GM12873 (cell line): ENCODE results near the gene RAP1B.

Experiments used
- CTCF ChIP-seq: IDR thresholded peaks from 2 replicates; pipeline ENCODE4 v1.5.1; 2012; ENCODE audit warnings: low read depth, mild to moderate bottlenecking, moderate library complexity, low read length, control low read depth; ENCODE audit not compliant: insufficient read depth; ENCODE audit errors: missing control alignments

Gene RAP1B

GRCh38 chr12:68617160-68617926 is 6.6 kb downstream of the RAP1B start:
- TF ChIP-seq CTCF = no peak

- no peak for TF ChIP-seq CTCF
Observed at GRCh38 chr12:68619541-68619940, 8.8 kb downstream of the RAP1B start.

- no peak for TF ChIP-seq CTCF
Observed at GRCh38 chr12:68620519-68621471, 10.1 kb downstream of the RAP1B start.

GRCh38 chr12:68621472-68622081 is 10.9 kb downstream of the RAP1B start:
- TF ChIP-seq CTCF = no peak

GRCh38 chr12:68622250-68622649 is 11.6 kb downstream of the RAP1B start:
- TF ChIP-seq CTCF = no peak

DNA sequence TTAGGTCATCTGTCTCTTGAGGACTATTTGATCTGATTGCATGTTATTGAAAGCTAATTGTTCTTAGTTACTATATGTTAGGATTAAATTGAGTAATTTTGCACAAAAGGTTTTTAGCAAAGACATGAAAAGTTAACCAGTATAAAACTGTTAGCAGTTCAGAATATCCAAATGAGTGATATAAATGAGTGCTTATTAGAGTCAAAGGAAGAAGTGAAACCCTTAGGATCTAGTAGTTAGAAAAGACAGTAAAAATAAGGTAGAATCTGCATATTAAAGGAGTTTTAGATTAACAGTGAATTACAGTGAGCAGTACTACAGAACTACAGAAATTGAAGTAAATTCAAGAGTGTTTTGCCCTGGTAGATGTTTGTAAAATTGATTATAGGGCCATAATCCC is 12.4 kb downstream of the RAP1B start:
- no peak for TF ChIP-seq CTCF

- TF ChIP-seq CTCF = no peak
Observed at GRCh38 chr12:68623984-68624383, 13.3 kb downstream of the RAP1B start.
